K562 (cell line): ENCODE data around the gene BEST2. TPM values are rescaled to one million over a fixed set of nuclear protein-coding genes. Genes with fewer than 3 reads are reported as not detected.
A peak's percentile ranks its signal among the peaks of the same experiment; 100 is the strongest.

Source experiments
- ATF1 ChIP-seq, 2 experiments: fragments of 450-650 bp in 1 of 2; IDR thresholded peaks; 2 replicates each; pipeline ENCODE4 v1.6.1; 2016; ENCODE audit warnings: missing compliant biosample characterization in 1 of 2, missing genetic modification characterization in 1 of 2
- BMI1 ChIP-seq: fragments of 150-350 bp; IDR thresholded peaks from 2 replicates; pipeline ENCODE4 v1.6.1; 2014; ENCODE audit warnings: low read length
- BRD4 ChIP-seq: fragments of 200-600 bp; sonication (generic); IDR thresholded peaks from 2 replicates; pipeline ENCODE4 v1.6.1; 2017; ENCODE audit warnings: inconsistent platforms
- GATAD2A ChIP-seq: fragments of 450-650 bp; IDR thresholded peaks from 2 replicates; pipeline ENCODE4 v1.6.1; 2017
- MAZ ChIP-seq, 2 experiments: fragments of 450-650 bp in 1 of 2; sonication (generic) in 1 of 2; formaldehyde crosslinking; IDR thresholded peaks in 1 of 2; conservative IDR thresholded peaks in 1 of 2; 2 replicates each; pipeline versions ENCODE4 v1.4.0 to v1.5.0; 2020; ENCODE audit warnings: mild to moderate bottlenecking in 1 of 2, missing genetic modification reagents in 1 of 2
- MCM3 ChIP-seq: fragments of 450-650 bp; IDR thresholded peaks from 2 replicates; pipeline ENCODE4 v1.6.1; 2016
- MCM5 ChIP-seq: fragments of 450-650 bp; IDR thresholded peaks from 2 replicates; pipeline ENCODE4 v1.6.1; 2016; ENCODE audit warnings: low read depth
- NONO ChIP-seq, 2 experiments: fragments of 200-400 bp in 1 of 2; fragments of 450-650 bp in 1 of 2; formaldehyde crosslinking in 1 of 2; IDR thresholded peaks; 2 replicates each; pipeline ENCODE4 v1.6.1; 2017; ENCODE audit warnings: low read depth in 2 of 2, mild to moderate bottlenecking in 2 of 2, moderate library complexity in 2 of 2, low read length in 1 of 2
- NRF1 ChIP-seq, 2 experiments: fragments of 450-650 bp; IDR thresholded peaks in 1 of 2; conservative IDR thresholded peaks in 1 of 2; 2 replicates each; pipeline ENCODE4 v1.6.1; 2014; ENCODE audit warnings: mild to moderate bottlenecking in 2 of 2
- SAFB2 ChIP-seq: fragments of 200-400 bp; formaldehyde crosslinking; IDR thresholded peaks from 2 replicates; pipeline ENCODE4 v1.6.1; 2018; ENCODE audit warnings: borderline replicate concordance, low read length, low read depth, moderate library complexity; ENCODE audit not compliant: severe bottlenecking
- TAF15 ChIP-seq: fragments of 200-400 bp; formaldehyde crosslinking; IDR thresholded peaks from 2 replicates; pipeline ENCODE4 v1.6.1; 2017; ENCODE audit warnings: mild to moderate bottlenecking, low read depth, low read length, moderate library complexity
- THRA ChIP-seq: fragments of 450-650 bp; IDR thresholded peaks from 2 replicates; pipeline ENCODE4 v1.6.1; 2017; ENCODE audit warnings: mild to moderate bottlenecking, moderate library complexity
- ZNF431 ChIP-seq: sonication (generic); formaldehyde crosslinking; IDR thresholded peaks from 2 replicates; pipeline ENCODE4 v1.8.0; 2022; ENCODE audit warnings: mild to moderate bottlenecking, missing genetic modification reagents
- ZNF511 ChIP-seq: sonication (generic); formaldehyde crosslinking; IDR thresholded peaks from 2 replicates; pipeline ENCODE4 v1.8.0; 2022; ENCODE audit warnings: mild to moderate bottlenecking, missing genetic modification reagents
- ZNF707 ChIP-seq: fragments of 250-450 bp; sonication (Bioruptor Pico); conservative IDR thresholded peaks from 2 replicates; pipeline ENCODE4 v1.8.0; 2022; ENCODE audit warnings: inconsistent platforms, mild to moderate bottlenecking, moderate library complexity
- polyA plus RNA-seq, 8 experiments: library from polyadenylated mRNA; depleted of rRNA in 4 of 8; stranded (reverse) in 5 of 8; unstranded in 3 of 8; fragments of >200 nt; fragmentation: Nextera tagmentation in 2 of 8; fragmentation: Illumina TruSeq in 1 of 8; extraction: Ambion mirVana in 2 of 8; extraction: Trizol in 1 of 8; gene quantifications; 2 replicates each; pipeline versions ENCODE4 v1.2.1 to v1.2.3, GENCODE V29; 2011 to 2014; ENCODE audit warnings: inconsistent platforms in 1 of 8, missing spikeins in 1 of 8
- total RNA-seq, 7 experiments: library from RNA; depleted of rRNA in 6 of 7; stranded (reverse); fragments of >200 nt in 6 of 7; fragmentation: Illumina TruSeq in 2 of 7; extraction: Trizol in 2 of 7; gene quantifications; 2 replicates each; pipeline versions ENCODE4 v1.2.1 to v1.2.3, GENCODE V29; 2011 to 2021; ENCODE audit warnings: low replicate concordance in 1 of 7
- TF ChIP-seq, protein P1 (sequence below): fragments of 150-350 bp; conservative IDR thresholded peaks from 2 replicates; pipeline ENCODE4 v1.6.1; 2014; ENCODE audit warnings: low read length
- TF ChIP-seq, protein P2 (sequence below): fragments of 250-450 bp; sonication (Bioruptor Pico); IDR thresholded peaks from 2 replicates; pipeline ENCODE4 v1.8.0; 2021; ENCODE audit warnings: moderate library complexity, mild to moderate bottlenecking, inconsistent platforms
- TF ChIP-seq, protein P3 (sequence below): sonication (generic); formaldehyde crosslinking; IDR thresholded peaks from 2 replicates; pipeline ENCODE4 v1.5.0; 2020; ENCODE audit warnings: missing genetic modification reagents

Gene BEST2
- total and polyA plus RNA-seq, 9 of the 15 experiments (the other 6 are each of a cell fraction or from before 2014, with no cell fraction given), result not detected

- TF ChIP-seq MCM5 (no peak), NONO (IDR thresholded peaks at IDR 0.05; ENCODE audit: low read depth in 2 of 2, low read length in 1 of 2) (peak in 1 of 2 experiments; percentile 92; a peak in 2 of 4 replicates), THRA (no peak), ZNF511 (CRISPR knock-in tag) (peak; percentile 24; the same call in 1 of the 2 replicates), BMI1 (peak; percentile 80), MAZ (CRISPR knock-in tag; conservative IDR thresholded peaks at IDR 0.05 in 1 of 2, IDR thresholded peaks at IDR 0.05 in 1 of 2) (peak; percentile 94 to 99), MCM3 (no peak), TAF15 (no peak), BRD4 (peak; percentile 79; the same call in 1 of the 2 replicates), ZNF431 (CRISPR knock-in tag) (no peak), SAFB2 (no peak), ZNF707 (CRISPR knock-in tag) (no peak), NRF1 (conservative IDR thresholded peaks at IDR 0.05 in 1 of 2, IDR thresholded peaks at IDR 0.05 in 1 of 2) (peak; percentile 90 to 92), GATAD2A (peak; percentile 100), ATF1 (CRISPR knock-in tag; IDR thresholded peaks at IDR 0.05) (no peak), ATF1 (tag; IDR thresholded peaks at IDR 0.05) (peak; percentile 96)
- TF ChIP-seq, protein P1, sequence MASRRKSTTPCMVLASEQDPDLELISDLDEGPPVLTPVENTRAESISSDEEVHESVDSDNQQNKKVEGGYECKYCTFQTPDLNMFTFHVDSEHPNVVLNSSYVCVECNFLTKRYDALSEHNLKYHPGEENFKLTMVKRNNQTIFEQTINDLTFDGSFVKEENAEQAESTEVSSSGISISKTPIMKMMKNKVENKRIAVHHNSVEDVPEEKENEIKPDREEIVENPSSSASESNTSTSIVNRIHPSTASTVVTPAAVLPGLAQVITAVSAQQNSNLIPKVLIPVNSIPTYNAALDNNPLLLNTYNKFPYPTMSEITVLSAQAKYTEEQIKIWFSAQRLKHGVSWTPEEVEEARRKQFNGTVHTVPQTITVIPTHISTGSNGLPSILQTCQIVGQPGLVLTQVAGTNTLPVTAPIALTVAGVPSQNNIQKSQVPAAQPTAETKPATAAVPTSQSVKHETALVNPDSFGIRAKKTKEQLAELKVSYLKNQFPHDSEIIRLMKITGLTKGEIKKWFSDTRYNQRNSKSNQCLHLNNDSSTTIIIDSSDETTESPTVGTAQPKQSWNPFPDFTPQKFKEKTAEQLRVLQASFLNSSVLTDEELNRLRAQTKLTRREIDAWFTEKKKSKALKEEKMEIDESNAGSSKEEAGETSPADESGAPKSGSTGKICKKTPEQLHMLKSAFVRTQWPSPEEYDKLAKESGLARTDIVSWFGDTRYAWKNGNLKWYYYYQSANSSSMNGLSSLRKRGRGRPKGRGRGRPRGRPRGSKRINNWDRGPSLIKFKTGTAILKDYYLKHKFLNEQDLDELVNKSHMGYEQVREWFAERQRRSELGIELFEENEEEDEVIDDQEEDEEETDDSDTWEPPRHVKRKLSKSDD, result no peak
- TF ChIP-seq, protein P2, sequence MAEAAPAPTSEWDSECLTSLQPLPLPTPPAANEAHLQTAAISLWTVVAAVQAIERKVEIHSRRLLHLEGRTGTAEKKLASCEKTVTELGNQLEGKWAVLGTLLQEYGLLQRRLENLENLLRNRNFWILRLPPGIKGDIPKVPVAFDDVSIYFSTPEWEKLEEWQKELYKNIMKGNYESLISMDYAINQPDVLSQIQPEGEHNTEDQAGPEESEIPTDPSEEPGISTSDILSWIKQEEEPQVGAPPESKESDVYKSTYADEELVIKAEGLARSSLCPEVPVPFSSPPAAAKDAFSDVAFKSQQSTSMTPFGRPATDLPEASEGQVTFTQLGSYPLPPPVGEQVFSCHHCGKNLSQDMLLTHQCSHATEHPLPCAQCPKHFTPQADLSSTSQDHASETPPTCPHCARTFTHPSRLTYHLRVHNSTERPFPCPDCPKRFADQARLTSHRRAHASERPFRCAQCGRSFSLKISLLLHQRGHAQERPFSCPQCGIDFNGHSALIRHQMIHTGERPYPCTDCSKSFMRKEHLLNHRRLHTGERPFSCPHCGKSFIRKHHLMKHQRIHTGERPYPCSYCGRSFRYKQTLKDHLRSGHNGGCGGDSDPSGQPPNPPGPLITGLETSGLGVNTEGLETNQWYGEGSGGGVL (CRISPR knock-in tag), result no peak
- TF ChIP-seq, protein P3, sequence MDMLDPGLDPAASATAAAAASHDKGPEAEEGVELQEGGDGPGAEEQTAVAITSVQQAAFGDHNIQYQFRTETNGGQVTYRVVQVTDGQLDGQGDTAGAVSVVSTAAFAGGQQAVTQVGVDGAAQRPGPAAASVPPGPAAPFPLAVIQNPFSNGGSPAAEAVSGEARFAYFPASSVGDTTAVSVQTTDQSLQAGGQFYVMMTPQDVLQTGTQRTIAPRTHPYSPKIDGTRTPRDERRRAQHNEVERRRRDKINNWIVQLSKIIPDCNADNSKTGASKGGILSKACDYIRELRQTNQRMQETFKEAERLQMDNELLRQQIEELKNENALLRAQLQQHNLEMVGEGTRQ, result no peak
Measured at GRCh38 chr19:12782424-12783290, 31.1 kb downstream of the BEST2 start (continued).
